Amniotic stem cell (primary cell): ENCODE measurements around the gene TMTC2.
"Not testable (repeated sequence)": the region's sequence is repeated elsewhere in the genome, so short reads cannot be mapped to it uniquely, and the experiment has no call there.

Experiments
- DNase-seq: peaks from one replicate; lab custom pipeline; 2025; lab: John Stamatoyannopoulos, UW

TMTC2 gene

DNA sequence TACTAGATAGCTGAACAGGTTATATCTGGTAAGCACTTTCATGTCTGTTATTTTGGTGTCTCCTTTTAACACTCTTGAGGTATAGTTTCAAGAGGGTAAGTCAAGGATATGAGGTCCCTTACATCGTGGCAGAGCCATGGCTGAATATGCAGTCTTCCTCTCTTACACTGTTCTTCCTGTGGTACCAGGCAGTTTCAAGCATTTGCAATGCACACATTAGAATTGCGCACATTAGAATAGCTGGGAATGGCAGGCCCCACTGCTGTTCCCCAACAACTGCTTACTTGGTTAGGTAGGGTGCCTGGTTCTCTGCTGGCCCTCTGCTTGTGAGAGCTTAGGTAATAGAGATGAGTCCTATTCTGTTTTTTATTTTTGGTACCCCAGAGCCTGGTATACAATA lies 41.2 kb downstream of the TMTC2 start:
- no peak for DNase-seq

- no peak for DNase-seq
These were observed 42.0 kb downstream of the TMTC2 start for GRCh38 chr12:82728710-82729109.

DNA sequence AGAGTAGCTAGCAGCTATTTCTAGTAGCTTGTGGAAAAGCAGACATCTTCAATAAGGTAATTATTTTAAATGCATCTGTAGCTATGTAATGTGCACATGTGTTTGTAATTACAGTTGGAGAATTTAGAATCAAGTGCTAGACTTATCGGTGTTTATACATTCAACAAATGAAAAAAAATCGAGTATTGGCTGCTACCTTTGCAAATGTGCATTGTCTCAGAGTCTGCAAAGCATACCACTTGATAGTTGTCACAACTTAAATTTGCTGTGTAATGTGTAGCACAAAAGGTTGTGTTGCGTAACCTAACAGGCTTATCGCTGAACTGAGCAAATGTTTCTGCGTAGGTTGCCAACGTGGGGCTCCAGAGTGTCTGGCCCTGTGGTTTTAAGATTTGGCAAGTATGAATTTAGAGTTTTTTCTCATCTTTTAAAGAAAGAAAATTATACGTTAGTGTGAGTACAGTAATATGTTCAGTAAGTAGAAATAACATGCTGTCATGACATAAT lies 44.3 kb downstream of the TMTC2 start:
- no peak for DNase-seq

- DNase-seq, result peak; percentile 14
These were observed 53.7 kb downstream of the TMTC2 start for GRCh38 chr12:82740129-82741000.

- DNase-seq, result no peak
These were observed 58.5 kb downstream of the TMTC2 start for GRCh38 chr12:82745063-82745674.

DNA sequence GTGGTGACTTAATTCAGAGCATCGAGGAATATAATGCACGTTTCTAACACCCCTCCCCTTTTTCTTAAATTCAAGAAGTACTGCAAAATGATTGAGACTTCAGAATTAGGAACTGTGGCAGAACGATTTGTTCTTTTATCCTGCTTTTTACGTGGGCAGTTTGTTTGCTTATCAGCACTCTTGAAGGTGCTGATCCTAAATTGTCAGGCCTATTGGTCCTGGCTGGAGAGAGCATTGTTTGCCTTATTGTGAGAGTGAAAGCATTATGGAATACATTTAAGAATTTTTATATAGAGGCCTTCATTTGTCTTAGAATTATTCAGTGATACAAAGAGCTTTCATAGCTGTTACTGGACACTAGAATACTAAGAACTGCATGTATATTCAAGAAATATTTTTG lies 59.1 kb downstream of the TMTC2 start:
- DNase-seq, result no peak

- no peak for DNase-seq
These were observed 60.0 kb downstream of the TMTC2 start for GRCh38 chr12:82746668-82747067.

- no peak for DNase-seq
These were observed 62.3 kb downstream of the TMTC2 start for GRCh38 chr12:82749015-82749414.

DNA sequence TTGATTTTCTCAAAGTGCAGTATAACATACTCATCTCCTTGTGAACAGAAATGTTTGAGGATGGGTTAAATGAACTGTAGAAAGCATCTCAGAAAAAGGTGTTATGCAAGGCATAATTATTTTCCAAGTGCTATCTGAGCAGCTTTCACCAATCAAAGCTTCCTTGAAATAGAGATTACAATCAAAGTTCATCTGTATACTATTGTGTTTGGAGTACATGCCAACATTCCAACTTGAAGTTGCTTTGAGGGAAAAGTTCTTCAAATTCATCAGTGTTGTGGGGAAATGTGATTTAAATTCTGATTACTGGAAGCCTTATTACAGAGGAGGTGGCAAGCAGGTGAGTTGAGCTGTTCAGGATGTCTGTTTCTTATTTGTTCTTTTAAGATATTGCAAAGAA lies 68.2 kb downstream of the TMTC2 start:
- DNase-seq, result no peak

DNA sequence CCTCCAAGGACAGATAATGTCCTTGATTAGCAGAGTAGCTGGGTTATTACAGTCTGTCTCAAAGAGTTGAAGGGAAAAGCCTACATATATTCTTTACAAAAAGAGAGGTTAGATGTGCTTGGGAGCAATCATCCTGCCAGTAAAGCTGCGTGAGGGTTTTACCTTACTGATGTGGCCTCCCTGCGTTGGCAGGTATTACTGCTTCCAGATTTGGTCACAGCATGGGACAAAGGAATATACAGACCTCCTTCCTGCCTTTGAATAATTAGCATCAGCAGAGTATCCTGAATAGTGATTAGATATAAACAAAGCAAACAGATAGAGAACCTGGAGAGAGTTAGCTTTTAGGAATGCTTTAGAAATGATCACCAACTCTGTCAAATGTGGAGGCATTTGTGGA lies 69.6 kb downstream of the TMTC2 start:
- DNase-seq, result no peak

GRCh38 chr12:82757059-82757458 lies 70.4 kb downstream of the TMTC2 start:
- no peak for DNase-seq

DNA sequence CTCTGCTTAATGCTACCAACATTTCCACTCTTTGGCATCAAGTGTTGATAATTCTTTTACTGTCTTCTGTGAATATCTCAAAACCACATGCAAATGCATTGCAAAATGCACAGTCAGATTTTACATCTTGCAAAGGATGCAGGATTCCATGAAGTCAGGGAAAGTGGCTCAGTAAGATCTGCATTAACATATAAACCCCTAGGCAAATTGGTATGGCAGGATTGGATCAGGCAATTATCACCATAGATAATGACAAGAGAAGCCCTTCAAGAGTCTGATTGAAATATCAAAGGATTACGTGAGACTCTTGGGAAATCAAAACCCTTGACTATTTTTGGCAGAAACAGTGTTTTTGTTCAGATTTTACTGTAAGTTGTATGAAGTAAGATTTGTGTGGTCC lies 71.0 kb downstream of the TMTC2 start:
- DNase-seq, result no peak

DNA sequence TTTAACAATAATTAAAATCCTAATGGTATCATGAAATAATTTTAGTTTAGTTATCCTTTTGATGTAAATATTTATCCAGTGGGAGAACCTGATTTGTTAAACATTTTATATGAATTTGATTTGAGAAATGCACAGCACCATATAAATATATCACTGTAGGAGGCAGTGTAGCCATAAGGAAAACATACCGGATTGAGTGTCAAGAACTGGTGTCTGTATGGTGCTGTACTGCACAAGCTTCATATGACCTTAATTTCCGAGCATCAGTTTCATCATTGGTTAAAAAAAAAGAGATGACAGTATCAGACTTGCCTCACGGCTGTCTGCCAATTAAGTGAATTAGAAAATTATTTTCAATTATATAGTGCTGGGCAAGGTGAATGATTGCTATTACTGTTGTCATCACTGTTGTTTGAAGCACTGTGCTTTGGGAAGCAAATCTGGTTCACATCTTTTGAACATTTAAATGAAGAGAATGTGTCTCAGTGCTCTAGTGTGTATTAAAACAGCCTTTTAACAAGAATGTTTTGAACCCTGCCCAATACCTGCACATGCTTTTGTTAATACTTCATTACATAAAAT lies 72.1 kb downstream of the TMTC2 start:
- DNase-seq, result no peak

DNA sequence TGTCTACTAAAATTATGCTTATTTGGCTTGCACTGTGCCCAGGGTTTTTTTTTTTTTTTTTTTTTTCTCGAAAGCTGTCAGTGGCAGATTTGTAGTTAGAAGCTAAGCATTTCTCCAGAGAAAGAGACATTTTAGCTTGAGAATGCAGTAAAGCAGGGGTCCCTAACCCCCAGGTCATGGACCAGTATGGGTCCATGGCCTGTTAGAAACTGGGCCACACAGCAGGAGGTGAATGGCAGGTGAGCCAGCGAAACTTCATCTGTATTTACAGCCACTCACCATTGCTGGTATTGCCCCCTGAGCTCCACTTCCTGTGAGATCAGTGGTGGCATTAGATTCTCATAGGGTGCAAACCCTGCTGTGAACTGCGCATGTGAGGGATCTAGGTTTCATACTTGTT lies 73.7 kb downstream of the TMTC2 start:
- DNase-seq, result no peak

DNA sequence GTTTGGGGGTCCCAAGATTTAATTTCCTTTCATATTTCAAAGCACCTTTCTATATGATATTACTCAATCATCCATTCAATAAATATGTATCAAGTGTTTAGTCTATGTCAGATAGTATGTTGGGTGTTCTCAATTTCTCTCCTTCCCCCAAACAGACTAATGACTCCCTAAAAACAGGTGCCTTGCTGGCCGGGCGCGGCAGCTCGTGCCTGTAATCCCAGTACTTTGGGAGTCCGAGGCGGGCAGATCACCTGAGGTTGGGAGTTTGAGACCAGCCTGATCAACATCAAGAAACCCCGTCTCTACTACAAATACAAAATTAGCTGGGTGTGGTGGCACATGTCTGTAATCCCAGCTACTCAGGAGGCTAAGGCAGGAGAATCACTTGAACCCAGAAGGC lies 78.5 kb downstream of the TMTC2 start:
- DNase-seq, result not testable (repeated sequence)

DNA sequence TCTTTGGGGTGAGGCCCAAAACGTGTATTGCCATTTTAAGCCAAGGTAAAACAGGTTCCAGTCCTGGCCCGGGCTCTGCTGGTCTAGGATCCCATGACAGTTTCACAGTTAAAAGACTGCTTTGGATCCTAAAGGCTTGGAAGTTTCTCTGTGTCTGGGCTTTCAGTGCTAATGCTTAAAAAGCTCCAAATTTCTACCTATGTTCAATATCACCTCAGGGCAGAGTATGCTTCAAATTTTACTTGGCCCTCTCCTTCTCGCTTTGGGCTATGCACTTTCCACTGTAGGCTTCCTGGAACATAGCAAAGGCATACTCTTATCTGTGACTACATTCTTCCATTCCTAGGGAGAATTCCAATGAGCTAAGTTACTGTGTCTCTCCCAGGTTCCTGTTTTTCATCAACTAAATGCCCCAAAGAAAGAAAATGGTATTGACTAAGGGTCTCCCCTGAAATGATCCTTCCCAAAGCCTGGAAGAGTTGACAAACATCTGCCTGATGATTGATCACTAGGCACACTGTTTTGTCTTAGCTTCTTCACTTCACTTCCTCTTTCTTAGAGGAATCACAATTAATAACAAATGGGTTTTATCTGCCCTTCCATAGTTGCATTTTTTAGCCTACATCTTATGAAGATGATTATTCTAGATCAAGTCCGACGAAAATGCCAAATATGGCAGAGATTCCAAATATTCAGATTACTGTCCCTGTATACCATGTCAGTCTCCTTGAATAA lies 79.4 kb downstream of the TMTC2 start:
- no peak for DNase-seq

DNA sequence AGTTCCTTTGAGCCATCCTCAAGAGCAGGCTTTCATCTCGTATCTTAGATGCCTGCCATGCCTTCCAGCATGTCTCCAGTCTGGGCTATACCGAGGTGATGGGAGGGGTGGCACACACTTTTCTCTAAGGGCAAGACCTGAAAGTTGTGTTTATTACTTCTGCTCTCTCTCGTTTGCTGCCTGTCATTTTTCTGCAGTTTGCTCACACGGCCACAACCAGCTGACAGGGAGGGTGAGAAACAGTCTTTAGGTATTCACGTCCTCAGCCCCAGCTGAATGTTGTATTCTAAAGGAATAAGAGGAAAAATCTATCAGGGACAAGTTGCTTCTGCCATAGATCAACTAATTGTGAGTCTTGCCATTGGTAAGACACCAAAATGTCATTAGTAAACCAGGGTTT lies 88.0 kb downstream of the TMTC2 start:
- DNase-seq, result no peak

DNA sequence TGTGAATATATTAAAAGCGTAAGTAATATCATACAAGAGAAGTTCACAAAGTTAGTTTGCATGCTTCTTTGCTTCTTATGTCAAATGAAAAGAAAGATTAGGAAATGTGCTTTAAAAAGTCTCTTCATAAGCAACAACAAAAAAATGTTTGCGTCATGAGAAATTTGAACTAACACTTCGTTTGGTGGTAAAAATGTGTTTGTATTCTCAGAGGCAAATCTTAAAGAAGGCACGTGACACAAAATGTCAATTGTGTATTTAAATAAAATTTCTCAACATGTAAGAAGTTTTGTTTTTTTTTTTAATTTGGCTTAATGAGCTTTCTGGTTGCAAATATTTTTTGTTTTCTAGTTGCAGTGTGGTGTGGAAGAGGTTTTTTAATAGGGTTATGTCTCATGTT lies 93.8 kb downstream of the TMTC2 start:
- no peak for DNase-seq

GRCh38 chr12:82781309-82781997 lies 94.7 kb downstream of the TMTC2 start:
- no peak for DNase-seq

GRCh38 chr12:82783435-82783834 lies 96.7 kb downstream of the TMTC2 start:
- DNase-seq, result no peak

- DNase-seq, result no peak
These were observed 100.3 kb downstream of the TMTC2 start for GRCh38 chr12:82787016-82787415.

DNA sequence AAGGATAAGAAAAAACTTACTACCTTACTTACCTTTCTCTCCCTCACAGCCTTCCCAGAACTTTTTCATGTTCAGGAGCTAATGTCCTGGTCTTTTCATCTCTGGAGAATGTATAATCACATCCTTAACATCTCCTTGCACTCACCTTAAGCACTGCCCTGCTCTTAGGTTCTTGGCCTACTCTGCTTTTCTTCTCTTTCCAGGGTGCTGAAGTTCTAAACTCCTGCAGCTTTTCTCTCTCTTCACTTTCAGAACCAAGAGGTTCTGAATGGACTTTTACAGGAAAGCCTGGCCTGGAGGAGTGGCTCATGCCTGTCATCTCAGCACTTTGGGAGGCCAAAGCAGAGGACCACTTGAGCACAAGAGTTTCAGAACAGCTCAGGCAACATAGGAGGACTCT lies 101.9 kb downstream of the TMTC2 start:
- no peak for DNase-seq
